ENCODE results near the gene PIK3CB.

- TF ChIP-seq POLR2A (IDR thresholded peaks at IDR 0.05) (no peak), CTCF (IDR thresholded peaks at IDR 0.05) (no peak)
Measured at GRCh38 chr3:138796761-138797160, 38.0 kb downstream of the PIK3CB start.

Measured in Peyer's patch (tissue), 4 donors.